Gastrocnemius medialis (tissue), 4 donors: ENCODE results near the gene N4BP2L2. TPM values are rescaled to one million over a fixed set of nuclear protein-coding genes. Genes with fewer than 3 reads are reported as not detected.

Experiments
- ATAC-seq, 2 donors: fragments of 150-250 bp; one replicate each; pipeline ENCODE4 v1.9.1; 2016
- DNase-seq, 2 donors: peaks; one replicate each; pipeline ENCODE4 v3.0.0-alpha.2; 2019
- H3K27ac ChIP-seq, 4 donors: fragments of 200-600 bp; sonication (generic); 1 replicate in 1 of 4; 2 replicates in 3 of 4; pipeline ENCODE4 v1.5.1; 2016 to 2018; ENCODE audit warnings: mild to moderate bottlenecking in 2 of 4, moderate library complexity in 1 of 4
- H3K27me3 ChIP-seq, 3 donors: fragments of 200-600 bp; sonication (generic) in 2 of 3; 1 replicate in 1 of 3; 2 replicates in 2 of 3; pipeline versions ENCODE4 v1.5.1 to v1.6.0; 2016 to 2019; ENCODE audit warnings: mild to moderate bottlenecking in 1 of 3, moderate library complexity in 1 of 3
- H3K36me3 ChIP-seq, 2 donors: fragments of 200-600 bp; sonication (generic) in 1 of 2; one replicate each; pipeline ENCODE4 v1.5.1; 2017 to 2018
- H3K4me1 ChIP-seq, 2 donors: fragments of 200-600 bp; sonication (generic) in 1 of 2; one replicate each; pipeline ENCODE4 v1.5.1; 2016 to 2017; ENCODE audit warnings: mild to moderate bottlenecking in 2 of 2
- H3K4me3 ChIP-seq, 4 donors: fragments of 200-600 bp; sonication (generic) in 3 of 4; 1 replicate in 1 of 4; 2 replicates in 3 of 4; pipeline ENCODE4 v1.5.1; 2016 to 2019; ENCODE audit warnings: mild to moderate bottlenecking in 2 of 4
- H3K9me3 ChIP-seq, 3 donors: fragments of 200-600 bp; sonication (generic) in 2 of 3; 1 replicate in 1 of 3; 2 replicates in 2 of 3; pipeline ENCODE4 v1.5.1; 2016 to 2019
- CTCF ChIP-seq, 5 experiments: fragments of 450-650 bp in 3 of 5; fragments of 200-600 bp in 2 of 5; sonication (generic) in 2 of 5; IDR thresholded peaks in 4 of 5; conservative IDR thresholded peaks in 1 of 5; 1 replicate in 4 of 5; 2 replicates in 1 of 5; pipeline ENCODE4 v1.5.1; 2016 to 2019; ENCODE audit warnings: antibody characterized with exemption in 5 of 5, mild to moderate bottlenecking in 3 of 5, moderate library complexity in 3 of 5
- POLR2A ChIP-seq, 2 donors: fragments of 450-650 bp; IDR thresholded peaks; one replicate each; pipeline ENCODE4 v1.6.1; 2017; ENCODE audit warnings: antibody characterized with exemption in 2 of 2, mild to moderate bottlenecking in 2 of 2, moderate library complexity in 2 of 2
- in situ Hi-C, 4 donors: fragments of 200-750 bp; cut with MboI; loops; one replicate each; pipeline versions ENCODE4 v1.15.0 to v1.8.0; 2017; ENCODE audit warnings: low sequenced_read_pairs in 4 of 4
- intact Hi-C: fragments of 100-400 bp; cut with DNase I; formaldehyde crosslinking; loops from one replicate; pipeline ENCODE4 v1.15.1; 2023; ENCODE audit warnings: low total_unique reads
- total RNA-seq, 4 donors: library from RNA; depleted of rRNA; stranded (reverse); fragments of >200 nt; gene quantifications; one replicate each; pipeline versions ENCODE4 v1.1.0 to v1.2.3, GENCODE V29; 2016

The N4BP2L2 gene
- total RNA-seq, 4 donors from 2014 or later = 52.2 to 370 (median 176) TPM

- Histone ChIP-seq H3K27me3 (no peaks in the 10 kb centered on the region), H3K9me3 (no peaks in the 10 kb centered on the region), H3K36me3 (peaks cover 0 to 5% of the 10 kb centered on the region in 2 donors), H3K4me1 (no peaks in the 10 kb centered on the region), H3K4me3 (no peak overlapping the region), H3K27ac (no peak overlapping the region)
- in situ Hi-C loops (no loop called here), intact Hi-C loops (no loop called here)
- TF ChIP-seq POLR2A (IDR thresholded peaks at IDR 0.05) = no peak
- no peak for DNase-seq
- ATAC-seq = no peak
Observed at GRCh38 chr13:32504876-32505275, 33.7 kb downstream of the N4BP2L2 start.

- Histone ChIP-seq H3K4me3 (no peak overlapping the region), H3K27ac (no peak overlapping the region), H3K27me3 (no peaks in the 10 kb centered on the region), H3K36me3 (peaks cover 0 to 5% of the 10 kb centered on the region in 2 donors), H3K4me1 (no peaks in the 10 kb centered on the region), H3K9me3 (no peaks in the 10 kb centered on the region)
- TF ChIP-seq POLR2A (IDR thresholded peaks at IDR 0.05) (no peak), CTCF (IDR thresholded peaks at IDR 0.05 in 4 of 5, conservative IDR thresholded peaks at IDR 0.05 in 1 of 5) (no peak)
- DNase-seq (no peak), ATAC-seq (no peak)
- intact Hi-C loops (no loop called here), in situ Hi-C loops (no loop called here)
Observed at GRCh38 chr13:32504263-32504662, 34.3 kb downstream of the N4BP2L2 start.

GRCh38 chr13:32503727-32504126, 34.9 kb downstream of the N4BP2L2 start:
- peaks cover 0 to 5% of the 10 kb centered on the region in 2 donors for H3K36me3 ChIP-seq
- ATAC-seq = no peak
- H3K27ac ChIP-seq = no peak overlapping the region
- H3K4me1 ChIP-seq = no peaks in the 10 kb centered on the region
- DNase-seq = no peak
- H3K4me3 ChIP-seq = no peak overlapping the region
- H3K27me3 ChIP-seq = no peaks in the 10 kb centered on the region
- no peak for TF ChIP-seq POLR2A (IDR thresholded peaks at IDR 0.05)
- intact Hi-C loops (no loop called here), in situ Hi-C loops (no loop called here)
- no peaks in the 10 kb centered on the region for H3K9me3 ChIP-seq

- DNase-seq (no peak), ATAC-seq (no peak)
- no peaks in the 10 kb centered on the region for H3K9me3 ChIP-seq
- H3K4me3 ChIP-seq = no peak overlapping the region
- TF ChIP-seq POLR2A (IDR thresholded peaks at IDR 0.05) (no peak), CTCF (IDR thresholded peaks at IDR 0.05 in 4 of 5, conservative IDR thresholded peaks at IDR 0.05 in 1 of 5) (no peak)
- no peak overlapping the region for H3K27ac ChIP-seq
- intact Hi-C loops = no loop called here
- H3K27me3 ChIP-seq = no peaks in the 10 kb centered on the region
- in situ Hi-C loops = no loop called here
- H3K36me3 ChIP-seq = no peaks in the 10 kb centered on the region
- H3K4me1 ChIP-seq = peaks cover 10 to 13% of the 10 kb centered on the region in 2 donors
Observed at GRCh38 chr13:32501064-32501463, 37.5 kb downstream of the N4BP2L2 start.

GRCh38 chr13:32499538-32500210, 38.9 kb downstream of the N4BP2L2 start:
- Histone ChIP-seq H3K9me3 (no peaks in the 10 kb centered on the region), H3K27ac (no peak overlapping the region), H3K4me3 (no peak overlapping the region), H3K27me3 (no peaks in the 10 kb centered on the region), H3K4me1 (peaks cover 10 to 13% of the 10 kb centered on the region in 2 donors), H3K36me3 (no peaks in the 10 kb centered on the region)
- in situ Hi-C loops (no loop called here), intact Hi-C loops (no loop called here)
- ATAC-seq = no peak
- DNase-seq = no peak
- no peak for TF ChIP-seq CTCF (IDR thresholded peaks at IDR 0.05 in 4 of 5, conservative IDR thresholded peaks at IDR 0.05 in 1 of 5)
- no peak for TF ChIP-seq POLR2A (IDR thresholded peaks at IDR 0.05)

GRCh38 chr13:32497589-32497988, 41.0 kb downstream of the N4BP2L2 start:
- H3K36me3 ChIP-seq = no peaks in the 10 kb centered on the region
- no peaks in the 10 kb centered on the region for H3K27me3 ChIP-seq
- no peaks in the 10 kb centered on the region for H3K9me3 ChIP-seq
- H3K4me3 ChIP-seq = no peak overlapping the region
- peak in 1 of 2 donors; percentile 32 for ATAC-seq
- DNase-seq = no peak
- in situ Hi-C loops = no loop called here
- intact Hi-C loops = no loop called here
- TF ChIP-seq CTCF (IDR thresholded peaks at IDR 0.05 in 4 of 5, conservative IDR thresholded peaks at IDR 0.05 in 1 of 5) (no peak), POLR2A (IDR thresholded peaks at IDR 0.05) (no peak)
- H3K4me1 ChIP-seq = peaks cover 10 to 13% of the 10 kb centered on the region in 2 donors
- H3K27ac ChIP-seq = no peak overlapping the region
